GM21526 (cell line): Measurements from ENCODE around the gene PHF5A.

ENCODE experiments used
- ATAC-seq: cut with Tn5 transposase; IDR thresholded peaks from one replicate; pipeline ENCODE4 v1.9.1; 2021; ENCODE audit warnings: moderate library complexity; ENCODE audit not compliant: unreplicated experiment, low FRiP score

PHF5A gene

GRCh38 chr22:41425660-41426365, 42.7 kb downstream of the PHF5A start:
- ATAC-seq, result no peak

- no peak for ATAC-seq
Measured at GRCh38 chr22:41418717-41419116, 49.8 kb downstream of the PHF5A start.

GRCh38 chr22:41417622-41418390, 50.7 kb downstream of the PHF5A start:
- no peak for ATAC-seq

GRCh38 chr22:41415554-41415953, 52.9 kb downstream of the PHF5A start:
- ATAC-seq, result no peak

GRCh38 chr22:41411021-41411851, 57.3 kb downstream of the PHF5A start:
- ATAC-seq, result no peak

- ATAC-seq, result no peak
Measured at GRCh38 chr22:41410311-41410751, 58.2 kb downstream of the PHF5A start.
